GM19467 (cell line): Measurements from ENCODE around the gene FKBP8.

ENCODE experiments used
- ATAC-seq: cut with Tn5 transposase; IDR thresholded peaks from one replicate; pipeline ENCODE4 v1.9.1; 2021; ENCODE audit warnings: mild to moderate bottlenecking, moderate library complexity; ENCODE audit not compliant: unreplicated experiment

The FKBP8 gene

GRCh38 chr19:18503337-18503970 lies 39.9 kb downstream of the FKBP8 start:
- ATAC-seq: no peak

- no peak for ATAC-seq
These were observed 40.6 kb downstream of the FKBP8 start for GRCh38 chr19:18502638-18503294.

- ATAC-seq: no peak
These were observed 41.1 kb downstream of the FKBP8 start for GRCh38 chr19:18502246-18502637.

GRCh38 chr19:18501832-18502231 lies 41.5 kb downstream of the FKBP8 start:
- no peak for ATAC-seq

- ATAC-seq: no peak
These were observed 42.0 kb downstream of the FKBP8 start for GRCh38 chr19:18501351-18501750.

- no peak for ATAC-seq
These were observed 42.6 kb downstream of the FKBP8 start for GRCh38 chr19:18500799-18501198.

- ATAC-seq: no peak
These were observed 43.0 kb downstream of the FKBP8 start for GRCh38 chr19:18500376-18500775.

- no peak for ATAC-seq
These were observed 44.2 kb downstream of the FKBP8 start for GRCh38 chr19:18499055-18499775.

GRCh38 chr19:18496980-18497256 lies 46.5 kb downstream of the FKBP8 start:
- no peak for ATAC-seq

- ATAC-seq: no peak
These were observed 47.0 kb downstream of the FKBP8 start for GRCh38 chr19:18496167-18496979.

- no peak for ATAC-seq
These were observed 48.0 kb downstream of the FKBP8 start for GRCh38 chr19:18495204-18495911.

- no peak for ATAC-seq
These were observed 49.1 kb downstream of the FKBP8 start for GRCh38 chr19:18494267-18494607.

GRCh38 chr19:18493440-18494266 lies 49.7 kb downstream of the FKBP8 start:
- ATAC-seq: no peak

- ATAC-seq: no peak
These were observed 51.1 kb downstream of the FKBP8 start for GRCh38 chr19:18491995-18492953.

- ATAC-seq: no peak
These were observed 52.6 kb downstream of the FKBP8 start for GRCh38 chr19:18490728-18491127.

- no peak for ATAC-seq
These were observed 53.7 kb downstream of the FKBP8 start for GRCh38 chr19:18489627-18490184.

GRCh38 chr19:18488838-18489626 lies 54.3 kb downstream of the FKBP8 start:
- ATAC-seq: no peak

- ATAC-seq: no peak
These were observed 55.0 kb downstream of the FKBP8 start for GRCh38 chr19:18488403-18488723.
